HEK293 (cell line): ENCODE measurements around the gene PPP2R5E.

Source experiments
- CTCF ChIP-seq: fragments of 450-650 bp; formaldehyde crosslinking; IDR thresholded peaks from 2 replicates; pipeline ENCODE4 v1.5.1; 2016; ENCODE audit warnings: missing biosample characterization, missing genetic modification characterization
- KLF16 ChIP-seq: fragments of 450-650 bp; formaldehyde crosslinking; IDR thresholded peaks from 2 replicates; pipeline ENCODE4 v1.5.1; 2017; ENCODE audit warnings: missing biosample characterization, missing genetic modification characterization
- RBAK ChIP-seq: fragments of 450-650 bp; formaldehyde crosslinking; IDR thresholded peaks from 2 replicates; pipeline ENCODE4 v1.5.1; 2016; ENCODE audit warnings: missing biosample characterization, missing genetic modification characterization
- ZFP3 ChIP-seq: fragments of 450-650 bp; formaldehyde crosslinking; IDR thresholded peaks from 2 replicates; pipeline ENCODE4 v1.5.1; 2016; ENCODE audit warnings: low read depth, missing biosample characterization, missing genetic modification characterization
- ZFP41 ChIP-seq: fragments of 450-650 bp; formaldehyde crosslinking; IDR thresholded peaks from 2 replicates; pipeline ENCODE4 v1.5.1; 2016; ENCODE audit warnings: missing biosample characterization, missing genetic modification characterization, borderline replicate concordance
- ZNF121 ChIP-seq: fragments of 450-650 bp; formaldehyde crosslinking; IDR thresholded peaks from 2 replicates; pipeline ENCODE4 v1.5.1; 2016; ENCODE audit warnings: missing biosample characterization, missing genetic modification characterization
- ZNF274 ChIP-seq, 2 experiments: fragments of 200-500 bp in 1 of 2; fragments of 450-650 bp in 1 of 2; sonication (Bioruptor generic) in 1 of 2; formaldehyde crosslinking in 1 of 2; IDR thresholded peaks; 2 replicates each; pipeline versions ENCODE4 v1.5.1 to v1.6.1; 2014 to 2016; ENCODE audit warnings: borderline replicate concordance in 1 of 2, inconsistent platforms in 1 of 2, low read length in 1 of 2, missing biosample characterization in 1 of 2, missing genetic modification characterization in 1 of 2
- ZNF610 ChIP-seq: fragments of 450-650 bp; formaldehyde crosslinking; IDR thresholded peaks from 2 replicates; pipeline ENCODE4 v1.5.1; 2016; ENCODE audit warnings: missing biosample characterization, missing genetic modification characterization, borderline replicate concordance
- TF ChIP-seq, protein P1 (sequence below): fragments of 450-650 bp; formaldehyde crosslinking; IDR thresholded peaks from 2 replicates; pipeline ENCODE4 v1.5.1; 2016; ENCODE audit warnings: missing biosample characterization, missing genetic modification characterization
- TF ChIP-seq, protein P2 (sequence below): fragments of 450-650 bp; formaldehyde crosslinking; IDR thresholded peaks from 2 replicates; pipeline ENCODE4 v1.5.1; 2016; ENCODE audit warnings: missing biosample characterization, missing genetic modification characterization
- TF ChIP-seq, protein P3 (sequence below): fragments of 450-650 bp; formaldehyde crosslinking; IDR thresholded peaks from 2 replicates; pipeline ENCODE4 v1.5.1; 2016; ENCODE audit warnings: missing biosample characterization, missing genetic modification characterization, low read depth
- TF ChIP-seq, protein P4 (sequence below): fragments of 450-650 bp; formaldehyde crosslinking; IDR thresholded peaks from 2 replicates; pipeline ENCODE4 v1.5.1; 2016; ENCODE audit warnings: missing biosample characterization, missing genetic modification characterization
- TF ChIP-seq, protein P5 (sequence below): fragments of 450-650 bp; formaldehyde crosslinking; IDR thresholded peaks from 2 replicates; pipeline ENCODE4 v1.5.1; 2017; ENCODE audit warnings: missing biosample characterization, missing genetic modification characterization
- TF ChIP-seq, protein P6 (sequence below): fragments of 450-650 bp; formaldehyde crosslinking; IDR thresholded peaks from 2 replicates; pipeline ENCODE4 v1.5.1; 2016; ENCODE audit warnings: missing biosample characterization, missing genetic modification characterization

GRCh38 chr14:63496837-63497400 lies 46.3 kb downstream of the PPP2R5E start:
- TF ChIP-seq, protein P1, sequence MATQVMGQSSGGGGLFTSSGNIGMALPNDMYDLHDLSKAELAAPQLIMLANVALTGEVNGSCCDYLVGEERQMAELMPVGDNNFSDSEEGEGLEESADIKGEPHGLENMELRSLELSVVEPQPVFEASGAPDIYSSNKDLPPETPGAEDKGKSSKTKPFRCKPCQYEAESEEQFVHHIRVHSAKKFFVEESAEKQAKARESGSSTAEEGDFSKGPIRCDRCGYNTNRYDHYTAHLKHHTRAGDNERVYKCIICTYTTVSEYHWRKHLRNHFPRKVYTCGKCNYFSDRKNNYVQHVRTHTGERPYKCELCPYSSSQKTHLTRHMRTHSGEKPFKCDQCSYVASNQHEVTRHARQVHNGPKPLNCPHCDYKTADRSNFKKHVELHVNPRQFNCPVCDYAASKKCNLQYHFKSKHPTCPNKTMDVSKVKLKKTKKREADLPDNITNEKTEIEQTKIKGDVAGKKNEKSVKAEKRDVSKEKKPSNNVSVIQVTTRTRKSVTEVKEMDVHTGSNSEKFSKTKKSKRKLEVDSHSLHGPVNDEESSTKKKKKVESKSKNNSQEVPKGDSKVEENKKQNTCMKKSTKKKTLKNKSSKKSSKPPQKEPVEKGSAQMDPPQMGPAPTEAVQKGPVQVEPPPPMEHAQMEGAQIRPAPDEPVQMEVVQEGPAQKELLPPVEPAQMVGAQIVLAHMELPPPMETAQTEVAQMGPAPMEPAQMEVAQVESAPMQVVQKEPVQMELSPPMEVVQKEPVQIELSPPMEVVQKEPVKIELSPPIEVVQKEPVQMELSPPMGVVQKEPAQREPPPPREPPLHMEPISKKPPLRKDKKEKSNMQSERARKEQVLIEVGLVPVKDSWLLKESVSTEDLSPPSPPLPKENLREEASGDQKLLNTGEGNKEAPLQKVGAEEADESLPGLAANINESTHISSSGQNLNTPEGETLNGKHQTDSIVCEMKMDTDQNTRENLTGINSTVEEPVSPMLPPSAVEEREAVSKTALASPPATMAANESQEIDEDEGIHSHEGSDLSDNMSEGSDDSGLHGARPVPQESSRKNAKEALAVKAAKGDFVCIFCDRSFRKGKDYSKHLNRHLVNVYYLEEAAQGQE (tag by site-specific recombination): no peak
- TF ChIP-seq CTCF (tag by site-specific recombination): no peak
- TF ChIP-seq RBAK (tag by site-specific recombination): no peak
- no peak for TF ChIP-seq ZNF274 (IDR thresholded peaks at IDR 0.05; ENCODE audit: low read length)
- TF ChIP-seq ZNF274 (tag by site-specific recombination; IDR thresholded peaks at IDR 0.05; ENCODE audit: borderline replicate concordance): no peak
- TF ChIP-seq, protein P2, sequence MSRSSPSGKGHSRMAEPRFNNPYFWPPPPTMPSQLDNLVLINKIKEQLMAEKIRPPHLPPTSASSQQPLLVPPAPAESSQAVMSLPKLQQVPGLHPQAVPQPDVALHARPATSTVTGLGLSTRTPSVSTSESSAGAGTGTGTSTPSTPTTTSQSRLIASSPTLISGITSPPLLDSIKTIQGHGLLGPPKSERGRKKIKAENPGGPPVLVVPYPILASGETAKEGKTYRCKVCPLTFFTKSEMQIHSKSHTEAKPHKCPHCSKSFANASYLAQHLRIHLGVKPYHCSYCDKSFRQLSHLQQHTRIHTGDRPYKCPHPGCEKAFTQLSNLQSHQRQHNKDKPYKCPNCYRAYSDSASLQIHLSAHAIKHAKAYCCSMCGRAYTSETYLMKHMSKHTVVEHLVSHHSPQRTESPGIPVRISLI: no peak
- no peak for TF ChIP-seq ZNF121 (tag by site-specific recombination)
- TF ChIP-seq, protein P3, sequence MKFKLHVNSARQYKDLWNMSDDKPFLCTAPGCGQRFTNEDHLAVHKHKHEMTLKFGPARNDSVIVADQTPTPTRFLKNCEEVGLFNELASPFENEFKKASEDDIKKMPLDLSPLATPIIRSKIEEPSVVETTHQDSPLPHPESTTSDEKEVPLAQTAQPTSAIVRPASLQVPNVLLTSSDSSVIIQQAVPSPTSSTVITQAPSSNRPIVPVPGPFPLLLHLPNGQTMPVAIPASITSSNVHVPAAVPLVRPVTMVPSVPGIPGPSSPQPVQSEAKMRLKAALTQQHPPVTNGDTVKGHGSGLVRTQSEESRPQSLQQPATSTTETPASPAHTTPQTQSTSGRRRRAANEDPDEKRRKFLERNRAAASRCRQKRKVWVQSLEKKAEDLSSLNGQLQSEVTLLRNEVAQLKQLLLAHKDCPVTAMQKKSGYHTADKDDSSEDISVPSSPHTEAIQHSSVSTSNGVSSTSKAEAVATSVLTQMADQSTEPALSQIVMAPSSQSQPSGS (tag by site-specific recombination): no peak
- TF ChIP-seq, protein P4, sequence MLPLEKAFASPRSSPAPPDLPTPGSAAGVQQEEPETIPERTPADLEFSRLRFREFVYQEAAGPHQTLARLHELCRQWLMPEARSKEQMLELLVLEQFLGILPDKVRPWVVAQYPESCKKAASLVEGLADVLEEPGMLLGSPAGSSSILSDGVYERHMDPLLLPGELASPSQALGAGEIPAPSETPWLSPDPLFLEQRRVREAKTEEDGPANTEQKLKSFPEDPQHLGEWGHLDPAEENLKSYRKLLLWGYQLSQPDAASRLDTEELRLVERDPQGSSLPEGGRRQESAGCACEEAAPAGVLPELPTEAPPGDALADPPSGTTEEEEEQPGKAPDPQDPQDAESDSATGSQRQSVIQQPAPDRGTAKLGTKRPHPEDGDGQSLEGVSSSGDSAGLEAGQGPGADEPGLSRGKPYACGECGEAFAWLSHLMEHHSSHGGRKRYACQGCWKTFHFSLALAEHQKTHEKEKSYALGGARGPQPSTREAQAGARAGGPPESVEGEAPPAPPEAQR (tag by site-specific recombination): no peak
- no peak for TF ChIP-seq KLF16 (tag by site-specific recombination)
- TF ChIP-seq, protein P5, sequence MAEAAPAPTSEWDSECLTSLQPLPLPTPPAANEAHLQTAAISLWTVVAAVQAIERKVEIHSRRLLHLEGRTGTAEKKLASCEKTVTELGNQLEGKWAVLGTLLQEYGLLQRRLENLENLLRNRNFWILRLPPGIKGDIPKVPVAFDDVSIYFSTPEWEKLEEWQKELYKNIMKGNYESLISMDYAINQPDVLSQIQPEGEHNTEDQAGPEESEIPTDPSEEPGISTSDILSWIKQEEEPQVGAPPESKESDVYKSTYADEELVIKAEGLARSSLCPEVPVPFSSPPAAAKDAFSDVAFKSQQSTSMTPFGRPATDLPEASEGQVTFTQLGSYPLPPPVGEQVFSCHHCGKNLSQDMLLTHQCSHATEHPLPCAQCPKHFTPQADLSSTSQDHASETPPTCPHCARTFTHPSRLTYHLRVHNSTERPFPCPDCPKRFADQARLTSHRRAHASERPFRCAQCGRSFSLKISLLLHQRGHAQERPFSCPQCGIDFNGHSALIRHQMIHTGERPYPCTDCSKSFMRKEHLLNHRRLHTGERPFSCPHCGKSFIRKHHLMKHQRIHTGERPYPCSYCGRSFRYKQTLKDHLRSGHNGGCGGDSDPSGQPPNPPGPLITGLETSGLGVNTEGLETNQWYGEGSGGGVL (tag by site-specific recombination): no peak
- TF ChIP-seq ZFP41 (tag by site-specific recombination): no peak
- TF ChIP-seq, protein P6, sequence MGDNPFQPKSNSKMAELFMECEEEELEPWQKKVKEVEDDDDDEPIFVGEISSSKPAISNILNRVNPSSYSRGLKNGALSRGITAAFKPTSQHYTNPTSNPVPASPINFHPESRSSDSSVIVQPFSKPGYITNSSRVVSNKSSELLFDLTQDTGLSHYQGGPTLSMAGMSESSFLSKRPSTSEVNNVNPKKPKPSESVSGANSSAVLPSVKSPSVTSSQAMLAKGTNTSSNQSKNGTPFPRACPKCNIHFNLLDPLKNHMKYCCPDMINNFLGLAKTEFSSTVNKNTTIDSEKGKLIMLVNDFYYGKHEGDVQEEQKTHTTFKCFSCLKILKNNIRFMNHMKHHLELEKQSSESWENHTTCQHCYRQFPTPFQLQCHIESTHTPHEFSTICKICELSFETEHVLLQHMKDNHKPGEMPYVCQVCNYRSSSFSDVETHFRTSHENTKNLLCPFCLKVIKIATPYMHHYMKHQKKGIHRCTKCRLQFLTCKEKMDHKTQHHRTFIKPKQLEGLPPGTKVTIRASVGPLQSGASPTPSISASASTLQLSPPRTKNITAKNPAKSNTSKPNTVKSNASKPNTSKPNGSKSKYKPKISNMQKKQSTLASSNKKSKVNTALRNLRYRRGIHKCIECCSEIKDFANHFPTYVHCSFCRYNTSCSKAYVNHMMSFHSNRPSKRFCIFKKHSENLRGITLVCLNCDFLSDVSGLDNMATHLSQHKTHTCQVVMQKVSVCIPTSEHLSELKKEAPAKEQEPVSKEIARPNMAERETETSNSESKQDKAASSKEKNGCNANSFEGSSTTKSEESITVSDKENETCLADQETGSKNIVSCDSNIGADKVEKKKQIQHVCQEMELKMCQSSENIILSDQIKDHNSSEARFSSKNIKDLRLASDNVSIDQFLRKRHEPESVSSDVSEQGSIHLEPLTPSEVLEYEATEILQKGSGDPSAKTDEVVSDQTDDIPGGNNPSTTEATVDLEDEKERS (tag by site-specific recombination): no peak
- TF ChIP-seq ZNF610: no peak
- no peak for TF ChIP-seq ZFP3 (tag by site-specific recombination)
